GM19463 (cell line): ENCODE data around the gene LMOD1.
"Not testable (repeated sequence)": the region's sequence is repeated elsewhere in the genome, so short reads cannot be mapped to it uniquely, and the experiment has no call there.

ENCODE experiments used
- ATAC-seq: cut with Tn5 transposase; IDR thresholded peaks from one replicate; pipeline ENCODE4 v1.9.1; 2021; ENCODE audit warnings: mild to moderate bottlenecking, moderate library complexity; ENCODE audit not compliant: unreplicated experiment

Gene LMOD1

DNA sequence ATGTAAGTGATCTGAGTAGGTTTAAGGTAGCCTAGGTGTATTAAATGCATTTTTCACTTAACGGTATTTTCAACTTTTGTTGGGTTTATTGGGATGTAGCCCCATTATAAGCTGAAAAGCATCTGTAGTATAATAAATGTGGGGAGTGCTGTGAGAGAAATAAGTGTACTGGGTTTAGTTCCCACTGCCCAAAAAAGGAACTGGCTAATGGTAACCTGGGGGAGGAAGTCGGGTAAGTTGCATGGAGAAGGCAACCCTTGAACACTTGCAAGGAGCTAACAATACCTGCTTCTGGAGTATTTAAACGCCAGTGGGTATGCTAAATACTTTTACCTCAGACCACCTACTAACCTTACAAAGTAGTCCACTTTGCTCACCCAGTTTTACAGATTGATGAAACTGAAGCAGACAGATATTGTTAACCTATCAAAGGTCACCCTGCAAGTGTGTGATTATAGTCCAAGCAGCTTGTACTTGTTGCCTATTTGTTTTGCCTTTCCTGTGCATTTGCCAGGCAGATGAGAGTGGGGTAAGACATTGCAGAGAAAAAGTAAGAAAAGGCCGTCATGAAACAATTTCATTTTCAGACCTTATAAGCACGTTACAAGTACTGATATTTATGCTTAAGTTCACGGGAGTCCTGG is 65.3 kb downstream of the LMOD1 start:
- ATAC-seq = no peak

DNA sequence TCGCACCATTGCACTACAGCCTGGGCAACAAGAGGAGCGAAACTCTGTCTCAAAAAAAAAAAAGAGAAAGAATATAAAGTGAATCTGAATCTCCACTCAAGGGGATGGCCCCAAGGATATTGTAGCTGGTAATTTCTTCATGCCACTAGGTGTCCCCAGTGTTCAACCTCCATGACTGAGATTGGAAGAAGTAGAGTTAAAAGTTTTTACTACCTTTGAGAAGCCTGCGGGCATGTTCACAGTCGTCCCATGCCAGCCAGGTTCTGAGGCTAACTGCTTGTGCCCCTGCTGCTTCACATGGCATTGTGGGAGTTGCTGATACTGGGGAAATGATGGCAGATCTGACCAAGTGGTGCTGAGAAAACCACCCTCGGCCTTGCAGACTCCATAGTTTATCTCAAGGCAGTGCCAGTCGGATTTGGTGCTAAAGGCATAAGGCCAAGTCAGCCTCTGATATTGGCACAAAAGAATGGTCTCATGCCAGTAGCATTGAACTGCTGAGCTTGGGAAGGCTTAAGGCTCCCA is 68.4 kb downstream of the LMOD1 start:
- ATAC-seq = no peak

DNA sequence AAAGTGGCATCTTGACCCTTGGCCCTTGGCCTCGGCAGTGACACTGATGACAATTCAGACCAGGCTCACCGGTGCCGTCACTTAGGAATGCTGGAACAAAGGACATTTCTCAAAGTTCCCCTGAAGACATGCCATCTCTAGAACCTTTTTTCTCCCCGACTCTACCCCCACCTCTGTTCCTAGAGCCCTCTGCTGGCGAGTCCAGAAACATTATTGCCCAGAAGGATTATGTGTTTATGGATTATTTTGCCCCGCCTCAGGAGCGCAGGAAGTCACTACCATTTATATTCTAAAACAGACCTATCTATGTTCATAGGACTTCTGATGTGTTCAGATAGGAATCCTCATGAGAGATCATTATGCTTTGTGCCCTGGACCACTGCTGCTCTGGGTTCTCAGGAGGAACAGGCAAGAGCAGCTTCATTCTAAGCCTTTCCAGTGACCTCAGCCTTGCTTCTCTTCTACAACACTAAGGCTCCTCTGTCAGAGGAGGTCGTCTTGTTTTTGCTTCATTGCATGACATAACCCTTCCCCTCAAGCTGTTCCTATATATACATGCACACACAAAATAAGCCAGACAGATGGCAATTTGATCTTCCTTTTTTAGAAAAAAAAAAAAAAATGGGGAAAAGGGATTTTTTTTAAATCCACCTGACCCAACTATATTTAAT is 70.1 kb downstream of the LMOD1 start:
- no peak for ATAC-seq

DNA sequence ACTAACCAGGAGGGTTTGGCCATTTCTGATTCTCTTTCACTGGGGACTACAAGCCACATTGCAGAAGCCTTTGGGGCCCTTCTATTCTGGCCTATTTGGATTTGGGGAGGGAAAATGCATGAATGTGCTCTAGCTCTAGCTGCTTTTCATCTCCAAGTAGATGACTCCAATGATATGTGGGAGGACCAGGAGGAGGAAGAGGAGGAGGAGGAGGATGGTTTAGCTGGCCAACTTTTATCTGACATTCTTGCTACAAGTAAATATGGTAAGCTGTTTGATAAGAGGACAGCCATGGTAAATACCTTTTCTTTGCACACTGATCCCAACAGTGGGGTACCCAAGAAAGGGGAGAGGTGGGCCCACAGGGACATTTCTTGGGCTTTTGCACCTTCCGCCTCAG is 71.7 kb downstream of the LMOD1 start:
- no peak for ATAC-seq

DNA sequence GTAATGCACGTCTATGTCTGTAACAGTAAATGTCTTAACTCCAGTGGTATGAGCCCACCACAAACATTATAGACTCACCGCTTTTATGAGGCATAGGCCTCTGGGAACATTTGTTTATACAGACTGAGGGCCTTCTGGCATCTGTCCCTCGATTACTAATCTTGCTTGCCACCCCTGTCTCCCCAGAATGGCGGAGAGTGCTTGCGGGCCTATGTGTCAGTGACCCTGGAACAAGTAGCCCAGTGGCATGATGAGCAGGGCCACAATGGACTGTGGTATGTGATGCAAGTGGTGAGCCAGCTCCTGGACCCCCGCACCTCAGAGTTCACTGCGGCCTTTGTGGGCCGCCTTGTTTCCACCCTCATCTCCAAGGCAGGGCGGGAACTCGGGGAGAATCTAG is 76.0 kb downstream of the LMOD1 start:
- ATAC-seq = no peak

DNA sequence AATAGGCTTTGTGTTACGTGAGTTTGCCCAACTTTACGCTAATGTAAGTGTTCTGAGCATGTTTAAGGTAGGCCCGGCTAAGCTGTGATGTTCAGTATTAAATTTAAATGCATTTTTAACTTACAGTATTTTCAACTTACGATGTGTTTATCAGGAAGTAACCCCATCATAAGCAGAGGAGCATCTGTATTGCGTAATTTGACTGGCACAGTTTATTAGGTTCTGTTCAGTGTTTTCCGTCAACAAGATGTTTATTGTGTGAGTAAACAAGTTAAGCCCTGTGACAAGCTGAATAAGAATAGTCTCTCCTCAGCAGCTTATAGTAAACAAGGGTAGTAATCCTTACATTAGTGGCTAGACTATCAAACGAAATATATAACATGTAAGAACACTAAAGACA is 84.9 kb downstream of the LMOD1 start:
- no peak for ATAC-seq

DNA sequence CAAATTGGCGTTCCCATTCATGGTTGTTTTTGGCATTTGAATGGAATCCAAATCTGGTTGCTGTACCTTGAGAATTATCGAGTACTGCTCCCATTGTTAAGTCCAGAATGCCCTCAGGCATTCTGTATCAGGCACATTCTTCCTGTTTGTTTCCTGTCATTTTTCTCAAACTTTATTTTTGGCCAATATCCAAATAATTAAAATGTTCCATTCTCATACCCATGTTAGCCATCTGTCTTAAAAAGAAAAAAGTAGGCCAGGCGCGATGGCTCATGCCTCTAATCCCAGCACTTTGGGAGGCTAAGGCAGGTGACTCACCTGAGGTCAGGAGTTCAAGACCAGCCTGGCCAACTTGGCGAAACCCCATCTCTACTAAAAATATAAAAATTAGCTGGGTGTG is 86.9 kb downstream of the LMOD1 start:
- ATAC-seq = no peak

DNA sequence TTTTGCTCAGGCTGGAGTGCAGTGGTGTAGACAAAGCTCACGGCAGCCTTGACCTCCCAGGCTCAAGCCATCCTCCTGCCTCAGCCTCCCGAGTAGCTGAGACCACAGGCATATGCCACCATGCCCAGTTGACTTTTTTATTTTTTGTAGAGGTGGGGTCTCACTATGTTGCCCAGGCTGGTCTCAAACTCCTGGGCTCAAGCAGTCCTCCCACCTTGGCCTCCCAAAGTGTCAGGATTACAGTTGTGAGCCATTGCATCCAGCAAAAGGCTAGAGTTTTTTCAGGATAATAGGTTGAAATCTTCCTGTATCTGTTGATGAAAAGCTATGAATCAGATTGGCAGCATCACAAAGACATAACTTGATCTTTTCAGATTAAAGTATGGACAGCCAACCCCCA is 89.6 kb downstream of the LMOD1 start:
- ATAC-seq = not testable (repeated sequence)

DNA sequence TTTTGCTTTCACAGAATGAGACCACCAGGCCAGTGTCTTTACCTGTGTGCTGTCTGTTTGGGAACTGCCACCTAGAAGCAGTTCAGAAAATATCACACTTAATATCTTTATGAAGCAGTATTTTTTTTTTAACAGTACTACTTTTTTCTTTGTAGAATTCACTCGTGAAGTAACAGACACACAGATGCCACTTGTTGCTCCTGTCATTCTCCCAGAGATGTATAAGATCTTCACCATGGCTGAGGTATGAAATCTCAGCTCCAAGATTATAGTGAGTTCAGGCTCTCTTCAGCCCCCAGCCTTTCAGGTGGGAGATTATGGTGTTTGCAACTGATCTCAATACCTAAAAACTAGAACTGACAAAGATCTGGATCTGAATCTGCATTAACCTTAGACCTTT is 94.4 kb downstream of the LMOD1 start:
- ATAC-seq = no peak

DNA sequence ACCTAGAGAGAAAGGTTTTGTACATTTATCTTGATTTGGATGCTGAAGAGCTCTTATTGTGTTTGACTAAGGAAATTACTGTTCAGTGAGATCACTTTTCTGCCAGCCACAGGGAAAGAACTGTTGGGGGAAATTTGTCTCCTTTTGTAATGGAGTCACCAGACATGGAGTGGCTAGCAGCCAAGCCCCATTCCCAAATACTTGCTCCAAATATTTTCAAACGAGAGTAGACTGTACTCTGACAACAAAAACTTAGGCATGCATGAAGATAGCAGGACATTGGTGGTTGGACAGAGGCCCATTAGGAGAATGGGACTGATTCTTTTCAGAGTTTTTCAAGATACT is 96.3 kb downstream of the LMOD1 start:
- no peak for ATAC-seq

DNA sequence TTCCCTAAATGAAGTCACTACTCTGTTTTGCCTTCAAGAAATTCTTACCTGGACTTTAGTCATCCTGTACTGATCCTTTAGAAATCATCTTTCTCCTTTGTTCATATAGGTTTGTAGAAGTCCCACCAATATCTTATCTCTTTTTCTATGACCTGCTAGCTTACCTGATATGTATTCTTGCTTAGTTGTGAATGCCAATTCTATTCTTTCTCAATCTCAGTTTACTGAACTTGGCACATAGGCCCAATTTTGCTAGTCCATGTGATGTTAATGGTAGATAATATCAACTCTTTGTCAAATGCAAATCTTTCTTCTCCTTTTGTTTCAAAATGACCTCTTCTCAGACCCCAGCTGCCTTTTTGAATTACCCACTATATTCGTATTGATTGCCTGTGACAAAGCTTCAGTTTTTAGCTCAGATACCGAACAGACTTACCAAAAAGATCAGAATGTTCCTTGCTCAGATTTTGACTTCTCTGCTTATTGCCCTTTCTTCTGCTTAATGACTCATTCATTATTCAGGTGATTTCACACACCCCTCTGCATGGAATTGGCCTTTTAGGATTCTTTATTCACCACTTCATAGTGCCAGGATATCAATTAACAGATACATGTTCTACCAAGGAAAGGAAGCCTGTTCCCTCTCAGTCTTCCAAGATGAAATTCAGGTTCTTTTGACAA is 96.8 kb downstream of the LMOD1 start:
- ATAC-seq = no peak

DNA sequence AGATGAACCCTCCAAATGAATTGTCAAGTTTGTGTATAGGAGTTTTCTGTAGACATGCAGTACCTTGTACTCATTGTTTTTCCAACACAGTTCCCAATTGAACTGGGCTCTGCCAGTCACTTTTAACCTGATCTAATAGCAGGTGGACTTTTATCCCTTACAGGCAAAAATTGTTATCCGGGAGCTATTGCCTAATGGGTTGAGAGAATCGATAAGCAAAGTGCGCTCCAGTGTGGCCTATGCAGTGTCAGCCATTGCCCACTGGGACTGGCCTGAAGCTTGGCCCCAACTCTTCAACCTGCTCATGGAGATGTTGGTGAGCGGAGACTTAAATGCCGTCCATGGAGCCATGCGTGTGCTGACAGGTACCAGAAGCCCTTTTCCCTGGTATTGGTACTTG is 98.1 kb downstream of the LMOD1 start:
- no peak for ATAC-seq

DNA sequence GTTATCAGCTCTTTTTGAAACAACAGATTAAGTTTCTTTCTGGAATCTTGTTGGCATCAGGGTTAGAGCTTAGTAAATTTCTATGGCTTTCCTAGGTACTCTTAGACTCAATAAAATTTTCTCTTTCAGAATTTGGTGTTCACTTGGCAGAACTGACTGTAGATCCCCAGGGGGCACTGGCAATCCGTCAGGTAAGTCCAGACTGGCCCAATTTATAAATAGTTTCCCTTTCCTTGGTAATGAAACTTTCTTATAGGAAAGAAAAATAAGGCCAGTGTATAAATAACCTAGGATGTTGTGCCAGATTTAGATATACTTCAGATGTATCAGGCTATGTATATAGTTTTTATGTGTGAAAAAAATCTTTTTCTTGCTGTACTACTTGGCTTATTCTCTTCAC is 99.2 kb downstream of the LMOD1 start:
- no peak for ATAC-seq
